Stimulated activated memory B cell treated with anti-CD40 and anti-IgM and Interleukin-4, amounts not matched to agents 10 μg/mL and 1 μg/mL and 100 μg/mL, for 72 hours (primary cell): Measurements from ENCODE around the gene C1QTNF6.

Experiments used
- ATAC-seq: fragments of 150-1000 bp; cut with Tn5 transposase; 2 replicates; pipeline ENCODE4 v1.10.0; 2021
- H3K27ac Mint-ChIP-seq: one replicate; pipeline ENCODE4 v1.8.0; 2022; ENCODE audit warnings: mild to moderate bottlenecking, mixed read lengths
- H3K27me3 Mint-ChIP-seq: one replicate; pipeline ENCODE4 v1.8.0; 2022; ENCODE audit warnings: mixed read lengths
- H3K36me3 Mint-ChIP-seq: one replicate; pipeline ENCODE4 v1.8.0; 2022; ENCODE audit warnings: mixed read lengths
- H3K4me1 Mint-ChIP-seq: one replicate; pipeline ENCODE4 v1.8.0; 2022; ENCODE audit warnings: mixed read lengths
- H3K4me3 Mint-ChIP-seq: one replicate; pipeline ENCODE4 v1.8.0; 2022; ENCODE audit warnings: mild to moderate bottlenecking, moderate library complexity, mixed read lengths
- H3K9me3 Mint-ChIP-seq: one replicate; pipeline ENCODE4 v1.8.0; 2022; ENCODE audit warnings: mixed read lengths

C1QTNF6 gene

DNA sequence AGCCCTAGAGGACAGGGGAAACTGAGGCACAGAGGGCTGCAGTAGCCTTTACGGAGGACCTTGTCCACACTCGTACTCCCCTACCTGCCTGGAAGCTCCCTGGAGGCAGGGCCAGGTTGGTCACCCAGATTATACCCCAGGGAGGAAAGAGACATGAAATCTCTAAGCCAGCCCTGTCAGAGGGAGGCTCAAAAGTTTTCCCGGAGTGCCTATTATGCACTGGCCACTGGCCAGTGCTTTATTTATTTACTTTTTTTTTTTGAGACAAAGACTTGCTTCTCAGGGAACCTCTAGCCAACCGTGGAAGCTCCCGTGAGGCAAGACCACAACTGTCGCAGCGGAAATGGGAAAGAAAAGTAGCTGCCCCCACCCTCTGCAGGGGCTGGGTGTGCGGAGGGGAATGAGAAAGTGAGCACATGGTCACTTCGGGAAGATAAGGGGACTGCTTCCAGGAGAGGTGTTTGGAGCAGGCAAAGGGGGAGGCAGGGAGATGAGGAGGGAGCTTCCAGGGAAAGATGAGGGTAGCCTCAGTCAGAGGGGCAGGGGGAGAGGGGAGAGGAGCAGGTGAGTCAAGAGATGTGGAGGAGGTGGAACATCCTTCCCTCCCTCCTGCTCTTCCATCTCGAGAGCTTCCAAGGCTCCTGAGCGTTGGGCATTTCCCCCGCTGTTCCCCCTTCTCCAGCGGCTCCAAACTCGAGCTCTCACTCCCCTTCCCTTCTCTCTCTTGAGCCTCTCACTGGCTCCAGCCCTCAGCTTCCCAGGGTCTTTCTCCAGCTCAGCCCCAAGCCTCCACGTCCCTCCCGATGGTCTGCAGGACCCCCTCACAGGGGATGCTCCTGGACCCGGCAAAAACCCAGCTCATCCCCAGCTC is 42.6 kb downstream of the C1QTNF6 start:
- no peak for ATAC-seq
- Mint-ChIP-seq H3K4me1 (peaks cover 34% of the 10 kb centered on the region), H3K36me3 (peaks cover 5% of the 10 kb centered on the region), H3K4me3 (no peak overlapping the region), H3K27ac (peak overlapping the region; percentile 26), H3K27me3 (peaks cover 32% of the 10 kb centered on the region), H3K9me3 (no peaks in the 10 kb centered on the region)

DNA sequence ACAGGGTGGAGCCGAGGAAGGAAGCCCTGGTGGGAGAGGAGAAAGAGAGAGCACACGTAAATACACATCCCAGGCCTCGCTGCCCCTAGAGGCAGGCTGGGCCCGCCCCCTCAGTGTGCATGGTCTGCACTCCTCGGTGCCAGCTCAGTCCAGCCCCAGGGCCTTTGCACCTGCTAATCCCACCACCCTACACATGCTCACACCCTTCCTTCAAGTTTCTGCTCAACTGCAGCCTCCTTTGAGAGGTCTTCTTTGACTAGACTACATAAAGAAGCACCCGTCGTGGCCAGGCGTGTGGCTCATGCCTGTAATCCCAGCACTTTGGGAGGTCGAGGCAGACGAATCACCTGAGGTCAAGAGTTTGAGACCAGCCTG is 43.9 kb downstream of the C1QTNF6 start:
- peaks cover 5% of the 10 kb centered on the region for H3K36me3 Mint-ChIP-seq
- no peak overlapping the region for H3K27ac Mint-ChIP-seq
- H3K4me1 Mint-ChIP-seq, result peaks cover 22% of the 10 kb centered on the region
- no peak for ATAC-seq
- H3K4me3 Mint-ChIP-seq, result no peak overlapping the region
- no peaks in the 10 kb centered on the region for H3K9me3 Mint-ChIP-seq
- peaks cover 26% of the 10 kb centered on the region for H3K27me3 Mint-ChIP-seq

DNA sequence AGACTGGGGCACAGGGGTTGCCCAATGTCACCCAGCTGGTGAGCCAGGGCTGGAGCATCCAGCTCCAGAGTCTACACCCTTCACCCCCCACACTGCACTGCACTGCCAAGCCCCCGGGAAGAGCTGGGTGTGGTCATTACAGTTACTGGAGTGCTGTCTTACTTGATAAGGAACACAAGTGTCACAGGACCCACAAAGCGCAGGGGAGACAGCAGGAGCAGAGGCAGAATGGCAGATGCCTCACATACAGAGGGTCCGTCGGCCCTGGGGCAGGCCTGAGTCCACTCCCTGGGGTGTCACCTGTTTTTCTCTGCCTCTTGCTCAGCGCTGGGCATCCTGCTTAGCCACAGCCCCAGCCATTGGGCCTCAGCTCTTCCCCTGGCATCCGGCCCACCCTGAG is 46.1 kb downstream of the C1QTNF6 start:
- H3K4me1 Mint-ChIP-seq, result peaks cover 14% of the 10 kb centered on the region
- H3K27ac Mint-ChIP-seq, result no peak overlapping the region
- no peak overlapping the region for H3K4me3 Mint-ChIP-seq
- ATAC-seq, result no peak
- H3K9me3 Mint-ChIP-seq, result no peaks in the 10 kb centered on the region
- peaks cover 13% of the 10 kb centered on the region for H3K36me3 Mint-ChIP-seq
- peaks cover 19% of the 10 kb centered on the region for H3K27me3 Mint-ChIP-seq

DNA sequence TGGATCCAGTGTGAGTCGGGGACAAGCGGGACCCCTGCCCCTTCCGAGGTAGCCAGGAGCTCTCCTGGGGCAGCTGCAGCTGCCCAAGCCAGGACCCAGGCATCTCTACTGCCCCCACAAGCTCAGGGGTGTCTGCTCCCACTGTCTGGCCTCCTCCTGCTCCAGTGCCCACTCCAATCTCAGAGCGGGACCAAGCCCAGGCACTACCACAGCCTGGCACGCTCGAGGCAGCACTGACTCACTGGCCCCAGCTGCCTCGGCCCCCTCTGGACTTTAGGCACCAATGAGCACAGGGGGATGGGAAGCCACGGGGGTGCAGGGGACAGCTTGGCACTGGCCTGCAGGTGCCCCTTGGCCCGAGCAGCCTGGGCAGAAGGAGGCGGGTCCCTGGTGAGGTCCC is 46.6 kb downstream of the C1QTNF6 start:
- no peak for ATAC-seq
- Mint-ChIP-seq H3K9me3 (no peaks in the 10 kb centered on the region), H3K27ac (no peak overlapping the region)

DNA sequence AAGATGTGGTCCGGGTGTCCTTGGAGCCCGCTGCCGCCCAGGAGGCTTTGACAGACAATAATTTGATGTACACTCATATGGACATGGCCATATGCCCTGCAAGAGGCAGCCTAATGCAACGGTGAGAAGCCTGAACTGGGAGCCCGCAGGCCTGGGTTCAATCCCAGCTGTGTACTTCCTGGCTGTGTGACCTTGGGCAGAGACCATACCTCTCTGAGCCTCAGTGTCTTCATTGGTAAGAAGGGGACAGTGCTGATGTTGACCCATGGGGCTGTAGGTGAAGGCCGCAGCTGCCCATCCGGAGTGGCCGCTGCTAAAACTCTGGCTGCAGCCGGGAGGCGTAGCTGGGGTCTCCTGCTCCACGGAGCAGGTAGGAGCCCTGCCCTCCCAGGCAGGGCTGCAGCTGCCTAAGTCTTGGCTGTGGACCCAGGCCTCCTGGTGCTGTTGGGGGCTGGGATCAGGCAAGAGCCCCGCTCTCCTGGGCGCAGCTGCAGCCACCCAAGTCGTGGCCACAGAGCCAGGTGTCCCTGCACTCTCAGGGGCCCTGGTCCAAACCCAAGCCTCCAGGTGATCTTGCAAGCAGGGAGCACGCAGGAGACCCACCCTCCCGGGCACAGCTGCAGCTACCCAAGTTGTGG is 47.2 kb downstream of the C1QTNF6 start:
- Mint-ChIP-seq H3K27me3 (peaks cover 9% of the 10 kb centered on the region), H3K4me3 (no peak overlapping the region), H3K9me3 (no peaks in the 10 kb centered on the region), H3K36me3 (peaks cover 13% of the 10 kb centered on the region), H3K4me1 (peaks cover 9% of the 10 kb centered on the region), H3K27ac (no peak overlapping the region)
- no peak for ATAC-seq

More for the DNA sequence above, 46.6 kb downstream of the C1QTNF6 start:
- Mint-ChIP-seq H3K4me3 (no peak overlapping the region), H3K4me1 (peaks cover 12% of the 10 kb centered on the region), H3K27me3 (peaks cover 16% of the 10 kb centered on the region), H3K36me3 (peaks cover 13% of the 10 kb centered on the region)

DNA sequence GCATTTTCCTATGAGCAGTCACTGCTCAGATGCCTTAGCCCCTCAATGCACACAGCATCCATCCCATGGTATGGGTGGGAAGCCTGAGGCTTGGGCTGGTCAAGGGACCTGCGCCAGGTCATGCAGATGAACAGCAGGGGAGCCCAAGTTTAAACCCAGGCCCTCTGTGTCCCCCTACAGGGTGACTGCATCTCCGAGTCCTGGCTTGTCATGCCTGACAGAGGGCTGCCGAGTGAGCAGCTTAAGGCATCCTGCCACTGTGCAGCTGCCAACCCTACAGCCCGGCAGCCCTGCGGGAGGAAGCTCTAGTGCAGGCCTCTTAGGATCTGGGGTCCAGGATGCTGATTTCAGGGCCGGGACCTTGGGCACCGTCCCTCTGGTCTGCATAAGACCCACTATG is 48.3 kb downstream of the C1QTNF6 start:
- peaks cover 13% of the 10 kb centered on the region for H3K36me3 Mint-ChIP-seq
- H3K27me3 Mint-ChIP-seq, result no peaks in the 10 kb centered on the region
- no peak overlapping the region for H3K4me3 Mint-ChIP-seq
- no peak overlapping the region for H3K27ac Mint-ChIP-seq
- H3K4me1 Mint-ChIP-seq, result peaks cover 9% of the 10 kb centered on the region
- no peak for ATAC-seq
- no peaks in the 10 kb centered on the region for H3K9me3 Mint-ChIP-seq

DNA sequence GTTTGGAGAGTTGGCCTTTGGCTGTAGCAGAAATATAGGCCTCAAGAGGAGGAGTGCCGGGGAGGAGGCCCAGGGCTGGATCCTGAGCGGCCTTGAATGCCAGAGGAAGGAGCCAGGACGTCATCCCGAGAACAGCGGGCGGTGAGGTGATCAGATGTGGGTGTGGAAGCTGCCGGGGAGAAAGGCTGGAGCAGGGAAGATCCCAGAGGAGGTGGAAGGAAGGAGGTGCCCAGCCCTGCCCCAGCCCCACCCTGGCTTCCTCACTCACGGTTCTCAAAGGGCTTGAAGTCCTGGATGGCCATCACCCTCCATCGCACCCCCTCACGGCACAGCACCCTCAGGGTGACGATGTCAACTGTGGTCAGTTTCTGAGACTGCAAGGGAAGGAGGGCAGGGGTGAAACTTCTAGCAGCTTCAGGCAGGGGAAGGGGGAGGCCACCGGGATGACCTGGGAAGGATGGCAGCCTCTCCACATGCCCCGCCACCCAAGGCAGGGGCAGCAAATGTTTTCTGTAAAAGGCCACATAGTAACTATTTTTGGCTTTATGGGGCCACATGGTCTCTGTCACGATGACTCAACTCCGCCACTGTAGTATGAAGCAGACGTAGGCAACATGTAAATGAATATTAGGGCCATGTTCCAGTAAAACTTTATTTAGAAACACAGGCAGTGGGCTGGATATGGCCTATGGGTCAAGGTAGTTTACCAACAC is 49.0 kb downstream of the C1QTNF6 start:
- Mint-ChIP-seq H3K4me3 (no peak overlapping the region), H3K36me3 (peaks cover 13% of the 10 kb centered on the region), H3K27me3 (no peaks in the 10 kb centered on the region), H3K9me3 (no peaks in the 10 kb centered on the region), H3K4me1 (peaks cover 9% of the 10 kb centered on the region), H3K27ac (peak overlapping the region; percentile 76)
- ATAC-seq, result no peak

DNA sequence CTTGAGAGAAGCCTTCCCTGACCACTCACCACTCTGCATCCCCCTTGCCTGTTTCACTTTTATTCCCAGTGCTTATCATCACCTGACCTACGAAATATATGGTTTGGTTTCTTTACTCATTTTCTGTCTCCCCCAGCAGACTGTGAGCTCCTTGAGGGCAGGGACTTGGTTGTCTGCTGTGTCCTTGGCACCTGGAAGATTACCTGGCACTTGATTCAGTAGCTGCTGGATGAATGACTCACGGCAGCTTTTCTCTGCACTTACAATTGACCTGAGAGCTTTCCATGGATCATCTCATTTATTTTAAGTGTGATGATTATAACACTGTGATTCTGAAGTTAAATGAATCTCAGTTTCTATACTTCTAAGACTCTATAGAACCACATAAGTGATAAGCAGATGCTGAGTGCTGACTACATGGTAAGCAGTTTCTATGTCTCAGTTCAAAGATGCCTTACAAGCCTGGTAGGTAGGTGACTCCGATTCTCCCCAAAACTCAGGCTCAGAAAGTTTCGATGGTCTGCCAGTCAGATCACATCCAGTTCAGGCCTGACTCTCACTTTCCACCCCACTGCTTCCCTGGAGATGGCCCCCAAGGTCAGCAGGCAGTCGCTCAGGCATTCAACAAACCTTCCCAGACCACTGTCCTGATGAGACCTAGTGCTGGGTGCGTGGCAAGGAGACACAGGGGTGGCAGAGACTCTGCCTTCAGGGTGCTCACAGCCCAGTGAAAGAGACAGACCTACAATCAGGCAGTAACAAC is 50.0 kb downstream of the C1QTNF6 start:
- Mint-ChIP-seq H3K36me3 (peaks cover 11% of the 10 kb centered on the region), H3K27ac (peak overlapping the region; percentile 76), H3K4me1 (peaks cover 9% of the 10 kb centered on the region), H3K9me3 (no peaks in the 10 kb centered on the region), H3K4me3 (no peak overlapping the region), H3K27me3 (no peaks in the 10 kb centered on the region)
- ATAC-seq, result no peak

DNA sequence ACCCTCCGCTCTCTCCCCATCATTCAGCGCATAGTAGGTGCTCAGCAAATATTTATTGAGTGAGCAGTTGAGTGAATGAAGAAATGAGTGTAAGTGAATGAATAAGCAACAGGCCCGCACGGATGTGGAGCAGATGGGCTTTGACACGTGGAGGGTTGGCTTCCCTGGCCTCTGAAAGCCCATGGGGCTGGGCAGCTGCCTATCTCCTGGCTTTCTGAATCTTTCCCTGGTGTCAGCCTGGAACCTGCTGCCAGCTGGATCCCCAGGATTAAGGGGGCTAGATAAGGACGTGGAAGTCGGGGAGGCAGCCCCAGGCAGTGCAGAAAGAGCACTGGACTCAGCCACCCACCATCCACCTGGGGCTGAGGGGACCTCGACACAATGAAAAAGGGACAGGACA is 50.9 kb downstream of the C1QTNF6 start:
- H3K27me3 Mint-ChIP-seq, result no peaks in the 10 kb centered on the region
- H3K36me3 Mint-ChIP-seq, result peaks cover 16% of the 10 kb centered on the region
- no peak for ATAC-seq
- peak overlapping the region; percentile 76 for H3K27ac Mint-ChIP-seq
- H3K4me3 Mint-ChIP-seq, result no peak overlapping the region
- H3K4me1 Mint-ChIP-seq, result peaks cover 9% of the 10 kb centered on the region
- H3K9me3 Mint-ChIP-seq, result no peaks in the 10 kb centered on the region

DNA sequence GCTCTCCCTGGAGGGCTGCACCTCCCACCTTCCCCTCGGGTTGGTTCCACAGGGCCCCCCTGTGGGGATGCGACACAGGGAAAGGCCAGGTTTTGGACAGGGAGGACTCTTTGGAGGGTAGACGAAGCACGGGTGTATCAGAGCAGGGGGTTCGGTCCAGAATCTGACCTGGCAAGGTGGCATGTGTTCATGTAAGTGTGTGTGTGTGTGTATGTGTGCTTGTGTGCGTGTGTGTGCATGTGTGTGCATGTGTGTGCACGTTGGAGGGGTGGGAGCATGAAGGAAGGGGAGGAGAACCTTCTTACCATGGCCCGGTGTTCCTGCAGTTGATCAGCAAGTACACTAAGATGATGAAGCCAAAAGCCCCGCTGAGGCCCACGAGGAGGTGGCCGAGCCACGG is 53.0 kb downstream of the C1QTNF6 start:
- Mint-ChIP-seq H3K9me3 (no peaks in the 10 kb centered on the region), H3K27ac (no peak overlapping the region), H3K36me3 (peaks cover 16% of the 10 kb centered on the region), H3K4me1 (peaks cover 9% of the 10 kb centered on the region), H3K4me3 (no peak overlapping the region), H3K27me3 (no peaks in the 10 kb centered on the region)
- ATAC-seq, result no peak

DNA sequence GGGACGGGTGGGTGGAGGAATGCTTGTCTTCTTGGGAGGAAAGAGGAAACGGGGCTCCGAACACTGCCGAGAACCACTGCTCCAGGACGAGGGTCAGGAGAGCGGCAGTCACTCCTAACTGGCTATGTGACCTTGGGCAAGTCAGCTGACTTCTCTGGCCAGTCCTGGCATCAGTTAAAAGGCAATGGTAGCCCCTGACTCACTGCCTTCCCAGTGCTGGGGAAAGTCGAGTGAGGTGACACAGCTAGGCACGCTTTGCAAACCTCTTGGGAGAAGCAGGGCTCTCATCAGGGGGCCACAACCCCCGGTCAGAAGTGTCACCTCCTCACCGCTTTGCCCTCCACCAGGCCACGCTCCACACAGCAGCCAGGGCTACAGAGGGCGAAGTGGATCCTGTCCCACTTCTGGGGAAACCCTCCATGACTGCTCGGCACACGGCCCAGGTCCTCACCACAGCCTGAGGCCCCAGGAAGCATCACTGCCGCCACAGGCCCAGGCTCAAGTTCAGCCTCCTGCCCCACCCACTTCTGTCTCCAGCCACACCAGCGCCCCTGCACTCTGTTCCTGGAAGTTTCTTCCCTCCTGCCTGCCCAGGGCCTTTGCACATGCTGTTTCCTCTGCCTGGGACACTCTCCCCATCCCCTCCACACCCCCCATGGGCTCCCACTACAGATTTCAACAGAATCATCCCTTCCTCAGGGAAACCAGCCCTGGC is 54.6 kb downstream of the C1QTNF6 start:
- ATAC-seq, result no peak
- Mint-ChIP-seq H3K4me3 (no peak overlapping the region), H3K4me1 (peaks cover 2% of the 10 kb centered on the region), H3K9me3 (no peaks in the 10 kb centered on the region), H3K36me3 (peaks cover 11% of the 10 kb centered on the region), H3K27me3 (no peaks in the 10 kb centered on the region), H3K27ac (no peak overlapping the region)

DNA sequence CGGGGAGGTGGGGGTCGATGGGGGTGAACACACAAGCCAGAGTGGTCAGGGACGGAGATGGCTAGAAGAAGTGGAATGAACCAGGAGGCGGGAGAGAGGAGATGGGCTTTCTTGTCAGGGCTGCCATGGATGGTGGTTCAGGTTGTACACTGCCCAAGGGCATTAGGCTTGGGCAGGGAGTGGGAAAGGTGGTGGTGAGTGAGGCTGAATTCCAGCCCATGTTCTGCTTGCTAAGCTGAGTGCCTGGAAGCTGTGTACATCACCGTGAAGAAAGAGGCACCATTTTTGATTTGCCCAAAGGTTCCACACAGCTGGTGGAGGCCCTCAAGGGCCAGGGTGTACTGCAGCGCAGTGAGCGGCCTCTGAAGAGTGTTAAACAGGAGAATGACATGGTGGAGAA is 55.3 kb downstream of the C1QTNF6 start:
- Mint-ChIP-seq H3K36me3 (peaks cover 11% of the 10 kb centered on the region), H3K4me3 (no peak overlapping the region), H3K4me1 (peaks cover 2% of the 10 kb centered on the region), H3K27ac (no peak overlapping the region), H3K27me3 (no peaks in the 10 kb centered on the region), H3K9me3 (no peaks in the 10 kb centered on the region)
- no peak for ATAC-seq
